ENCODE results near the gene PLA2G1B.
A peak's percentile ranks its signal among the peaks of the same experiment; 100 is the strongest.
"Not testable (repeated sequence)": the region's sequence is repeated elsewhere in the genome, so short reads cannot be mapped to it uniquely, and the experiment has no call there.

Gene PLA2G1B

GRCh38 chr12:120358412-120359100, 31.0 kb upstream of the PLA2G1B start:
- no peak for DNase-seq (ENCODE audit: low spot score)

GRCh38 chr12:120357104-120357503, 29.5 kb upstream of the PLA2G1B start:
- no peak for DNase-seq (ENCODE audit: low spot score)

- peak; percentile 65 for DNase-seq (ENCODE audit: low spot score)
Observed at GRCh38 chr12:120356567-120357030, 29.0 kb upstream of the PLA2G1B start.

GRCh38 chr12:120353556-120354317, 26.2 kb upstream of the PLA2G1B start:
- no peak for DNase-seq (ENCODE audit: low spot score)

GRCh38 chr12:120353136-120353535, 25.6 kb upstream of the PLA2G1B start:
- no peak for DNase-seq (ENCODE audit: low spot score)

- DNase-seq (ENCODE audit: low spot score) = no peak
Observed at GRCh38 chr12:120352117-120352516, 24.5 kb upstream of the PLA2G1B start.

GRCh38 chr12:120350576-120351350, 23.2 kb upstream of the PLA2G1B start:
- no peak for DNase-seq (ENCODE audit: low spot score)

- DNase-seq (ENCODE audit: low spot score) = no peak
Observed at GRCh38 chr12:120347766-120348165, 20.2 kb upstream of the PLA2G1B start.

GRCh38 chr12:120346681-120347080, 19.1 kb upstream of the PLA2G1B start:
- no peak for DNase-seq (ENCODE audit: low spot score)

GRCh38 chr12:120346031-120346430, 18.5 kb upstream of the PLA2G1B start:
- no peak for DNase-seq (ENCODE audit: low spot score)

GRCh38 chr12:120343692-120344091, 16.1 kb upstream of the PLA2G1B start:
- DNase-seq (ENCODE audit: low spot score) = no peak

GRCh38 chr12:120343039-120343537, 15.5 kb upstream of the PLA2G1B start:
- DNase-seq (ENCODE audit: low spot score) = no peak

- DNase-seq (ENCODE audit: low spot score) = no peak
Observed at GRCh38 chr12:120342175-120343038, 14.8 kb upstream of the PLA2G1B start.

GRCh38 chr12:120339256-120339655, 11.7 kb upstream of the PLA2G1B start:
- no peak for DNase-seq (ENCODE audit: low spot score)

- no peak for DNase-seq (ENCODE audit: low spot score)
Observed at GRCh38 chr12:120337730-120338129, 10.2 kb upstream of the PLA2G1B start.

- not testable (repeated sequence) for DNase-seq (ENCODE audit: low spot score)
Observed at GRCh38 chr12:120336392-120336791, 8.8 kb upstream of the PLA2G1B start.

- not testable (repeated sequence) for DNase-seq (ENCODE audit: low spot score)
Observed at GRCh38 chr12:120335447-120335846, 7.9 kb upstream of the PLA2G1B start.

- no peak for DNase-seq (ENCODE audit: low spot score)
Observed at GRCh38 chr12:120332523-120332922, 4.9 kb upstream of the PLA2G1B start.

GRCh38 chr12:120332041-120332440, 4.5 kb upstream of the PLA2G1B start:
- no peak for DNase-seq (ENCODE audit: low spot score)

- DNase-seq (ENCODE audit: low spot score) = no peak
Observed at GRCh38 chr12:120331390-120331789, 3.8 kb upstream of the PLA2G1B start.

GRCh38 chr12:120328228-120328627, 649 bp upstream of the PLA2G1B start:
- no peak for DNase-seq (ENCODE audit: low spot score)
